ENCODE measurements around the gene ZNF784.

Gene ZNF784

DNA sequence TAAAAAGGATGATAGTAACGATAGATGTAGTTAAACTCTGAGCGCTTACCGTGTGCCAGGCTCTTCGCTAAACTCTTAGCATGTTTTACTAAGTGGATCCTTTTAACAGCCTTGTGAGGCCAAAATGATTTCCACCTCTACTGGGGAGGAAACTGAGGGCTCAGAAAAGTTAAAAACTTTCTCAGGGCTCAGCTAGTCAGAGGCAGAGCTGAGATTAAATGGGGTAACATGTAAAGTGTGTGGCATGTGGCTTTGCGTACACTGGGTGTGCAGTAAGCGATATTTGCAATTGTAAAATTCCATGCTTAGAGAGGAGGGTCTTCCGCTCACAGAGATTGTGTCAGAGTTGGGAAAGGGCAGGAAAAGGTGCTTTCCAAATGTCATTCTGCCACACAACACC is 32.2 kb upstream of the ZNF784 start:
- DNase-seq (ENCODE audit: low read depth in 3 of 3) = no peak

DNA sequence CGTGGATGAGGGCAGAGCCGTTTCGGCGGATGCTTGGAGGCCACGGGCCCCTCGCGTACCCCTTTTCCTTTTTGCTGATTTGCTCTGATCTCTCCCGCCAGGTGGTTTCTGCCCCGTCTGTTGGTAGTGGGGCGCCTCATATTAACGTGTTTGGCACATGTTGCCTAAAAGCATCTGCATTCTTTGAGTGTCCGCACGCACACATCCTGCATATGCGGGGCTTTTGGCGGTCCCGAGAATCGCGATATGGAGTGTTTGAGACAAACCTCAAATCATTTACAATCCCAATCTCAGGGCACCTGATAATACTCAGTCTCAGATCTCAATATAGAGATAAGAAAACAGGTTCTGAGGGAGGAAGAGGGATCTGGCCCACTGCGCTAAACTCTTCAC is 31.3 kb upstream of the ZNF784 start:
- DNase-seq (ENCODE audit: low read depth in 3 of 3) = no peak

DNA sequence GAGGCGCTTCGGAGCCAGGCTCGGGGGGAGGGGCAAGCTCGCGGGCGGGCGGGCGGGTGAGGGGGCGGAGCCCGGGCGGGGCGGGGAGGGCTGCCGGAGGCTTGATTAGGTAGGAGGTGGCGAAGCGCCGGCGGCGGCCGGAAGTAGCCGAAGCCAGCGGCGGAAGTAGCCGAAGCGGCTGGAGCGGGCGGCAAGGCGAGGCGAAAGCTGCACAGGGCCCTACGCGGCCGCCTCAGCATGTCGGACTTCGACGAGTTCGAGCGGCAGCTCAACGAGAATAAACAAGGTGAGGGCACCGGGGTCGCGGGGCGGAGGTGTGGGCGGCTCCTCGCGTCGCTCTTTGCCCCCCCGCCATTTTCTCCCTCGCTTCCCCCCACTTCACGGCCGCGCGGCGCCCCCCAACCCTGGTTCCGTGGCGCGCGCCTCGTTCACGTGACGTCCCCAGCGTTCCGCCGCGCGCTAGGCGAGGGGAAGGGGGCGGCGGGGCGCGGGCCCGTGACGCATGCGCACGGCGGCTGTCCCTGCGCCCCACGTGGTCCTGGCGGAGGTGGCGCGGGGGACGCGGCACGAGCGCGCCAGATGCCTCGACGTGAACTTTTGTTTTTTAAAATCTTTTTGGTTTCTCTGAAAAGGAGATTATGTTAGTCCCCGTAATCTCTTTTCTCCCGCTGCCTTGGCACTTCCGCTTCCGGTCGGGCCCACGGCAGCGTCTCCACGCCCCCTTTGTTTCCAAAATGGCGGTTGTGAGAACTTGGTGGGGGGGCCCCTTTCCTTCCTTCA is 30.7 kb upstream of the ZNF784 start, which contains the start of gene U2AF2:
TSS of gene U2AF2 (plus strand) at position 168 of the 780 bp plus-strand sequence. CDS start at position 238, 70 bp downstream.
- peak; percentile 93 to 96 (median 94) for DNase-seq (ENCODE audit: low read depth in 3 of 3)

DNA sequence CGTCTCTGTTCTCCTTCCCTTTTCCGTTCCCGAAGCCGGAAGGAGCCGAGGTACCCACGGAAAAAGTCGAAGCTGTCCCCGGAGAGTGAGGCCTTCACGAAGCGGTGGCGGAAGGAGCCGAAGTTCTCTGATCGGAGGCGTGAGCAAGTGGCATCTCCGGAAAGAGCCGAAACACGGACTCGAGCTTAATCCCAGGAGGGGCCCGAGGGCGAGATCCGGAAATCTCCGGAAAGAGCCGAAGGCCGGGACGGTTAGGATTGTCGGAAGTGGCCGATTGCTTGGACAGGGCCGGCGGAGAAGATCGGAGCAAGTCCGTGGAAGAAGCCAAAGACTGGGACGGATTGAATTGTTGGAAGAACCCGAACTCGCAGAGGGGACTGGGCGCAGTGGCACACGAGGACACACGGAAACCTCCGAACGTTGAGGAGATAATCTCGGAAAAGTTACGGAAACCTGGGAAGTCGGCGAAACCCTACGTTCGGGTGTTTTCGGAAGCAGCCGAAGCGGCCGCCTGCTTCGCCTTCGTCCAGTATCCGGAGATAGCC is 30.0 kb upstream of the ZNF784 start:
- DNase-seq (ENCODE audit: low read depth in 3 of 3) = peak; percentile 94 to 99 (median 99)

DNA sequence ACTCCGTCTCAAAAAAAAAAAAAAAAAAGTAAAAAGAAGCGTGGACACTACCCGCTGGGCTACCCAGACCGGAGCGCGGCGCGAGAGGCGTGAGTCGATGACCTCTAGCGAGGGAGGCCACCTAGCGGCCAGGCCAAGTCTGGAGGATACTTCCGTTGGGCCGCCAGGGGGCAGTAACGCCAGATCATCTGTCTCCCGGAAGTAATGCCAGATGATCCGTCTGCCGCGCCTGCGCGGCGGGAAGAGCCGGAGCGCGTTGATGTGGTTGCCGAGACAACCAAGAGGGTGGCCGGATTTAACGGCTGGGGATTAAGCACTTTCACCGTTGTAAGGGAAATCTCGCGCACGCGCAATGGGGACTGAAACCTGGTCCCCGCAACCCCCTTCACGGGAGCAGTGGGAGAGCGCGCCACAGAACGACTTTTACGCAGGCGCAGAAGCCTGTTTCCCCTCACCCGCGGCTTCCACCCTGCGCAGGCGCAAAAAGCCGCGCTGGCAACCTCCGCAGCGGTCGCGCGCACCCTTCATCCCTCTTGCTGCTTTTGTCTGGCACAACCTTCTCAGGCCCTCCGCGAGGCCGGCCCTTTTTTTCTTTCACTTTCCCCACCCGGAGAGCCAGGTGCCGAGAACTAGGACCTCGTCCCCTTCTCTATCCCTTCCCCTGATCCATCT is 29.4 kb upstream of the ZNF784 start:
- peak; percentile 91 to 95 (median 93) for DNase-seq (ENCODE audit: low read depth in 3 of 3)

DNA sequence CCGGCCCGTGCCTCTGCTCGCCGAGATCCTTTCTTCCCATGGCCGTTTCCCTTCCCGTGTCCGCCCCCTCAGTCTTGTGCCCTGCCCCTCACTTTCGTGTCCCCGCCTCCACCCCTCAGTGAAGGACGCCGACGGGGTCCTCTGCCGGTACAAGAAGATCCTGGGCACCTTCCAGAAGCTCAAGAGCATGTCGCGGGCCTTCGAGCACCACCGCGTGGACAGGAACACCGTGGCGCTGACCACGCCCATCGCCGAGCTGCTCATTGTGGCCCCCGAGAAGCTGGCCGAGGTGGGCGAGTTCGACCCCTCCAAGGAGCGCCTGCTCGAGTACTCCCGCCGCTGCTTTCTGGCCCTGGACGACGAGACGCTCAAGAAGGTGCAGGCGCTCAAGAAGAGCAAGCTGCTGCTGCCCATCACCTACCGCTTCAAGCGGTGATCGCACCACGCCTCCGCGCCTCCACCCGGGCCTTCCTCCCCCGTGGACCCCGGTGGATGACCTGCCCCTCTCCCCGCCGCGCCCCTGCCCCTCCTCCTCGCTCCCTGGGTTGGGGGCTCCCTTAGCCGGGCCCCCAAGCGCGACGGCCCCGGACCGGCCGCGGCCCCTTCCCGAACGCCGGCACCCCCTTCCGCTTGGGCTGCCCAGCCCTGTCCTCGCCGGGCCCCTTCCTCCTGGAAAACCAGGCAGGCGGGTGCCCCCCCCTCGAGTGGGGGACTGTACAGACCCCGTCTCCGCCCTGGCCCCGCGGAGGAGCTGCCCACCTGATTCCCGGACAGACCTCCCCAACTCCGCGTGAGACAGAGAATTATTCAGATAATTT is 28.2 kb upstream of the ZNF784 start:
- DNase-seq (ENCODE audit: low read depth in 3 of 3) = no peak

DNA sequence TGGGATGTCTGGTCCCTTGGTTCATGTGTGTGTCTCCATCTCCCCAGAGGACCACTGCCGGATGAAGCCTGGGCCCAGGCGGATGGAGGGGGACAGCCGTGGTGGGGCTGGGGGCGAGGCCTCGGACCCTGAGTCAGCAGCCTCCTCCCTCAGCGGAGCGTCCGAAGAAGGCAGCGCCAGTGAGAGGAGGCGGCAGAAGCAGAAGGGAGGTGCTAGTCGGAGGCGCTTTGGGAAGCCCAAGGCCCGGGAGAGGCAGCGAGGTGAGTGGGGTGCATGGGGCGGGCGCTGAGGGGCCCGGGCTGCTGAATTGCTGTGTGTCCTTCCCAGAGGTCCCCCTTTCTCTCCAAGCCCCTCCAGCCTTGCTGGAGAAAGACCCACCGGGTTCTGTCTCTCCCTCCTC is 26.9 kb upstream of the ZNF784 start:
- no peak for DNase-seq (ENCODE audit: low read depth in 3 of 3)

DNA sequence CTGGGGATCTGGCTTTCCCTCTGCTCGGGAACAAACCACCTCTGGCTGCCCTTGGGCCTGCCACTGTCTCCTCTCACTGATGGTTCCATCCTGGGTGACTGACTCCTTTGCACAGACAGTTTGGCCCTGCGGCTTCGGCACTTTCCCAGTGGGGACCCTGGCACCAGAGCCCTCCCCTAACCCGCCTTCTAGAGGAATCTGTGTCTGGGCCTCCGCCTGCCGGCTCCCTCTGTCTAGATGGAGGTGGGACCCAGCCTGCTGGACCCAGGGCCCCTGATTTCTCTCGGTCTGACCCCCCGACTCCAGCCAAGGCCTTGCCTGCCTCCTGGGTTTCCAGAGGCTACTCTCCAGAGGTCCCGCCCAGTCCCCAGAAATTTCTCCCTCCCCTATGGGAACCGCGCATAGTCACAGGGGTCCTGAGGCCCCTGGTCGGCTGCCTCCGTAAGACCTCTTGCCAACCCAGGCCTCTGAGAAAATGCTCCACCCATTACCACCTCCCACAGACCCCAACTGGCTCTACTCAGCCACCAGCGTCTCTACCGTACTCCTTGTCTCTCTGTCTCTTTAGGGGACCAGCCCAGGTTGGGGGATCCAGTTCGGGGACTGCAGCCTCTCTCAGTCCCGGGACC is 26.4 kb upstream of the ZNF784 start:
- no peak for DNase-seq (ENCODE audit: low read depth in 3 of 3)

DNA sequence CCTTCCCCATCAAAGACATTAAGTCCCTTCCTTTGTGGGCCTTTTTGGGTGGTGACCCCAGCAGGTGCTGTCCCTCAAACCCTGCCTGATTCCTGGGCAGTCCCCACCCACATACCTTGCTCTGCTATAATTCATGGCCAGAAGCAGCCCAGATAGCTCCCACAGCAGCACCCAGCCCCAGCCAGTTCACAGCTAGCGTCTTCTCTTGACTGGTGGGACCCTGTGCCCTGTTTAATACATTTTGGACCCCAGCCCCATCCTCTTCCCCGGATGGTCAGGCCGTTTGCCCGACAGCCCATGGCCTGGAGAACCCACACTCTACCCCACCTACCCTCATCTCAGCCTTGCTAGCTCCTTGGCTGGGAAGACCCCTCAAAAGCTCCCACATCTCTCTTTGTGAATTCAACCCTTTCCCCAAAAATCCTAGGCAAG is 25.8 kb upstream of the ZNF784 start:
- no peak for DNase-seq (ENCODE audit: low read depth in 3 of 3)

DNA sequence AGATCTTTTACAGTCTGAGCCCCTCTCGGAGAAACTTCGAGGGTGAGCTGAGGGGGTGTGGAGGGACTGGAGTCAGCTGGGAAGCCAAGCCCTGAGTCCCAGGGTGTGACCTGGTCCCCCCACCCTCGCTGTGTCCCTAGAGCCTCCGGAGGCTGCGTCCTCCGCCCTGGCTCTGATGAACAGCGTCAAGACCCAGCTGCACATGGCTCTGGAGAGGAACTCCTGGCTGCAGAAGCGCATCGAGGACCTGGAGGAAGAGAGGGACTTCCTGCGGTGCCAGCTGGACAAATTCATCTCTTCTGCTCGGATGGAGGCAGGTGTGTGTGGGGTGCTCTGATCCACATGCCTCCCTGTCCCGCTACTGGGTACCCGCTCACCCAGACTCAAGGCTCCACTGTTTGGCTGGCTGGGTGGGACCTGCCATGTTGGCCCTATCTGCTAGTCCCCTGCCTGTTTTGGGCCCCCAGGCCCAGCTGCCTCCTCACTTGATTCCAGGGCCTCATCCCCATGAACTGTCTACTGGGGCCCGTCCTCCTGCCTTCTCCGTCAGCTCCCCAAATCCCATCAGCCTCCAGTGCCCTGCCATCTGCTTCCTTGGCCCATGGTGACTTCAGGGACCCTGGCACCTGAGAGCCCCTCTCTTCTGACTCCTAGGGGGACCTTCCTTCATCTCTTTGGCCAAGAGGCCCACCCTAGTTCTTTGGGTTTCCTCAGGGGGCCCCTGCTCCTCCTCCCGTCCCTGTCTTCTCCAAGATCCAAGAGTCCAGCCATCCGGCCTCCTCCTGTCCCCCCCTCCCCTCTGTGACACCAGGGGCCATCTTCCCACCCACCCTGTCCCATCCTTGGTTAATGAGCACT is 25.1 kb upstream of the ZNF784 start:
- DNase-seq (ENCODE audit: low read depth in 3 of 3) = no peak

DNA sequence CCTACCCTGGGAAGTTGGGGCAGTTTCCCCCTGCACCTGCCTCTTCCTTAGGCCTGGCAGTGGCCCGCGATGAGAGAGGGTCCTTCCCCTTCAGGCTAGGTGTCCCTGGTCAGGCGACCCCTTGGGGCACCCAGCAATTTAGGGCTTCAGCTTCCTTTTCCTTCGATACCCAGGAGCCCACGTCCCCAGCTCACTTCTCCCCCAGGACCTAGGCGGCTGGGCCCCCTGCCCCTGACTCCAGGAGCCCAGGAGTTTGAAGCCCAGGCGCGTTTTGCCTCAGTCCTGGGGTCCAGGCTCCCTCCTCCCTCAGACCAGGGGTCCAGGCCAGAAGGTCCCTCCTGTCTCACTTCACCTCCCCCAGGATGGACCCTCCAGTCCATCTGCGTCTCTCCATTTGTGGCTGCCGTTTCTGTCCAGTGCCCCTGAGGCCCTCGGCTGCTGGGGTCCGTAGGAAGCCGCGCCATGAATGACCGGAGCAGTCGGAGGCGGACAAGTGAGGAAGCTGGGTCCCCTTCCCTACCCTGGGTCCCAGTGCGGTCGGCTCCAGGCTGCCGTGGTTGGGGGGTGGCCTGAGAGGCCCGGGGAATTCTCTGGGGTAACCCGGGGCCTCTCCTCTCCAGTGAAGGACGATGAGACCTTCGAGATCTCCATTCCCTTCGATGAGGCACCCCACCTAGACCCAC is 24.4 kb upstream of the ZNF784 start:
- no peak for DNase-seq (ENCODE audit: low read depth in 3 of 3)

DNA sequence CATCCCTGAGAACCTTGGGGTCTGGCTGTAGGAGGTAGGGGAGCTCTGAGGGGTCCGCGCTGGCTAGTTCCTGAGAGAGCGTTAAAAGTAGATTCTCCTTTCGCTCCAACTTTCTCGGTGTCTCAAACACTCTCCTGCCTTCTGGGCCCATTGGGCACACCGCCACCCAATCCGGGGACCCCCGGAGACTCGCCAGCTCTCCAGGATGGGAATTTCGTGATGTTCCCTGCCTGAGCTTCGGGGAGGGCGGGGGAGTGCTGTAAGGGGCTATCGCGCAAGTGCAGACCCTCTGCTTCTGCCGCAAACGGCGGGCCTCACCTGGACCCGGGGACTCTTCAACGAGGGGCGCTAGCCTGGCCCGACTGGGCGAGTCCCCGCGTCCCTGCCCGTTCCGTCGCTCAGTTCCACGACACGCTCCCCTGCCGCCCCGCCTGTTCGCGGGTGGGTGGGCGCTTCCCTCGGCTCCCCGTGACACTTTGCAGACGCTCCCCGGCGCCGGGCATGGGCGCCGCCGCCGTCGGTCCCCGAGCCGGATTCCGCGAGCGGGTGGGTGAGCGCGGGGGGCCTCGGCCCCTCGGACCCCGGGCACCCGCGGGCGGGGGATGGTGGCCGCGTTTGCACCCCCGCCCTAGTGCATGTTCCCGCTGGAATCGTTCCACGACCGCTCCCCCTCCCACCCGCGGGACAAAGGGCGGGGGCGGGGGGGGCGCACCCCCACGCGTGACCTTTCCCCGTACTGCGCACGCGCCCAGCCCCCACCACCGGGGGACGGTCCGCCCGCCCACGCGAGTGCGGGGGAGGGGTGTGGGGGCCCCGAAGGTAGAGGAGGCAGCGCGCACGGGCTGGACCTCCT is 23.6 kb upstream of the ZNF784 start, which contains the start of gene CCDC106:
TSS of gene CCDC106 (plus strand) at position 481 of the 853 bp plus-strand sequence. CDS start 835 bp downstream, outside the sequence.
- no peak for DNase-seq (ENCODE audit: low read depth in 3 of 3)

DNA sequence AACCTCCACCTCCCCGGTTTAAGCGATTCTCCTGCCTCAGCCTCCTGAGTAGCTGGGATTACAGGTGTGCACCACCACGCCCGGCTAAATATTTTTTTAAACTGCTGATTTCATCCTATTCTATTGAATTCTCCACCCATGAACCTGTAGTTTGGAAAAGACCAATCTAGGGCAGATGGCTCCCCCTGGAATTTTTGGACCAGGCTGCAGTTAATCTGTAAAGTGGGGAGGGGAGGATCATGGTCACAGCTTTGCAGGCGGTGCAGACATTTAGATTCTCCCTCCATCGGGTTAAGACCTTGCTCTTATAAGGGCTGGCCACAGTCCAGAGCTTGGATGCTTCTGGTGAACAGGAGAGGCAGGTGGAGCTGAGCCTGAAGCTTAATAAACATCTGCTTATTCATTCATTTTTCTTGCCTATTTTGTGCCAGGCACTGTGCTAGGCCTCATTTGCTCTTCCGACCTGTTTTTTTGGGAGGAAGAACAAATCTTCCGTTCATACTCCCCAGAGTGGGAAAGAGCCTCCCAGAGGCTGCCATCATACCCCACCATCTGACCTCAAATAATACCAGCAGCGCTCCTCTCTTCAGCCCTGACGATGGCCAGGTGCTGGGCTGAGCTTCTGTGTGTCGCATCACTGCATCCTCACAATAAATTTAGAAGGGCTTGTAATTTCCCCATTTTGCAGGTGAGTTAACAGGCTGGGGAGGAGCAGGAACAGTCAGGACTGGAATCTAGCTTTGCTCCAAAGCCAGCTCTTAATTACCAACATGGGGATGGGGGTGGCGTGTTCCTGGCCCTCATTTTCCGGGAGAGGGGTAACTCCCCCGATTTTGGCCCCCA is 22.7 kb upstream of the ZNF784 start:
- DNase-seq (ENCODE audit: low read depth in 3 of 3) = no peak

DNA sequence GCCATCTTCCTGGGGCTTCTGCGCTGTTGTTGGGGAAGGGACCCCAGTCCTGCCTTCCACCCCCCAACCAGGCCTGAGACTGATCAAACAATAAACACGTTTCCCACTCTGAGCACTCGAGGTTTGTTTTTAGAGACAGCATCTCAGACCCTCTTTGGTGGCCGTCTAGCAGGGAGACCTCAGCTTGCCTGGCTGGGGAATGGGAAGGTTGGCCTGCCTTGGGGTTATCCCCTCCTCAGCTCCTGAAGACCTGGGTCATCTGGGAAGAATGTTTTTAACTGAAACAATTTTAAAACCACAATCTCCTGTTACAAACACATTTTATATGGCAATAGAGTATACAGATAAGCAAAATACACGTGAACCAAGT is 21.1 kb upstream of the ZNF784 start:
- no peak for DNase-seq (ENCODE audit: low read depth in 3 of 3)

DNA sequence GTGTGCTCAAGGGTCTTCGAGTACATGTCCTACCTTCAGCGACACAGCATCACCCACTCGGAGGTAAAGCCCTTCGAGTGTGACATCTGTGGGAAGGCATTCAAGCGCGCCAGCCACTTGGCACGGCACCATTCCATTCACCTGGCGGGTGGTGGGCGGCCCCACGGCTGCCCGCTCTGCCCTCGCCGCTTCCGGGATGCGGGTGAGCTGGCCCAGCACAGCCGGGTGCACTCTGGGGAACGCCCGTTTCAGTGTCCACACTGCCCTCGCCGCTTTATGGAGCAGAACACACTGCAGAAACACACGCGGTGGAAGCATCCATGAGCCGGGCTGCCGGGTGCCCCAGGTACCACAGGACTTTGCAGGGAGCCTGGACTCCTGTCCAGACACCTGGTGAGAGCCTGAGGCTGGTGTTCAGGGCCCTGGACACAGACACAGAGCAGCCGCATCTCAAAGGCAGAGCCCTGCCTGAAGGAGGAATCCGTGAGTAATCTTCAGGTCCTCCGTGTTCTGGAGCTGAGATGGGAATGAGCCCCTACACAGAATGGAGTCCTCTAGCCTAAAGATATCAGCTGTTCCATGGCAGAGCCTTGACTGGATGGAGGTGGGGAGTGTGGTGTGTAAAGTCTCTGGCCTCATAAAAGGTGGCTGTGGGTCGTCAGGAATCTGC is 20.6 kb upstream of the ZNF784 start:
- no peak for DNase-seq (ENCODE audit: low read depth in 3 of 3)

DNA sequence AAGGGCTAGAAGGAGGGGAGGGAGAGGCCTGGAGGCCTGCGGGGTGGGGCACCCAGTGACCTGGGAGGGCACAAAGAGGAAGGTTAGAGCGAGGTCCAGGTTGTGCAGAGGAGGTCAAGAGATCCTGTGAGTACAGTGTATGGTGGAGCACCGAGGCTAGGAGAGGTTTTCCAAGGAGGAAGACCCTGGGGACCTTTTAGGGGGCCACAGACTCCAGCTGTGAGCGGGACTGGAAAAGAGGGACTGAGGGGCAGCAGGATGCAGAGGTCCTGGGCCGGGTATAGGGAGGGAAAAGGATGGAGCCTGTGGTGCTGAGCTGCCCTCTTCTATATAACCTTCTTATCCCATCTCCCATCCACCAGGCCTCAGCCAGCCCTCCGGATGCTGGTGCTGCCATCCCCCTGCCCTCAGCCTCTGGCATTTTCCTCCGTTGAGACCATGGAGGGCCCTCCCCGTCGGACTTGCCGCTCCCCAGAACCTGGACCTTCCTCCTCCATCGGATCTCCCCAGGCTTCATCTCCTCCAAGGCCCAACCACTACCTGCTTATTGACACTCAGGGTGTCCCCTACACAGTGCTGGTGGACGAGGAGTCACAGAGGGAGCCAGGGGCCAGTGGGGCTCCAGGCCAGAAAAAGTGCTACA is 19.9 kb upstream of the ZNF784 start:
- no peak for DNase-seq (ENCODE audit: low read depth in 3 of 3)

DNA sequence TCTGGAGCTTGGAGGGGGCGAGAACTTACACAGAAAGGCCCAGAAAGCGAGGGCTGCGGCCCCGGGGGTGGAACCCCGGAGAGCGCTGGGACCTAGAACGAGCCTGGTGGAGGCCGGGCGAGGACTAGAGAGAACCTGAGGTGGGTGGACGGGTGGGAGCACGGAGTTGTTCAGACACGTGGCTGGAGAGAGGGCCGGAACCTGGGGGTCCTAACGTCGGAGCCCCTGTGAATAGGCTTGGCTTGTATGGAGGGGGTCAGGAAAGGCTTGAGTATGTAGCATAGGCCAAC is 19.5 kb upstream of the ZNF784 start:
- no peak for DNase-seq (ENCODE audit: low read depth in 3 of 3)

Data from stimulated activated CD4-positive, alpha-beta T cell treated with anti-CD3 and anti-CD28 coated beads, TNF-alpha, amount 100 ng/mL, for 48 hours (primary cell).